ENCODE measurements around the gene MYO3A.

Gene MYO3A

DNA sequence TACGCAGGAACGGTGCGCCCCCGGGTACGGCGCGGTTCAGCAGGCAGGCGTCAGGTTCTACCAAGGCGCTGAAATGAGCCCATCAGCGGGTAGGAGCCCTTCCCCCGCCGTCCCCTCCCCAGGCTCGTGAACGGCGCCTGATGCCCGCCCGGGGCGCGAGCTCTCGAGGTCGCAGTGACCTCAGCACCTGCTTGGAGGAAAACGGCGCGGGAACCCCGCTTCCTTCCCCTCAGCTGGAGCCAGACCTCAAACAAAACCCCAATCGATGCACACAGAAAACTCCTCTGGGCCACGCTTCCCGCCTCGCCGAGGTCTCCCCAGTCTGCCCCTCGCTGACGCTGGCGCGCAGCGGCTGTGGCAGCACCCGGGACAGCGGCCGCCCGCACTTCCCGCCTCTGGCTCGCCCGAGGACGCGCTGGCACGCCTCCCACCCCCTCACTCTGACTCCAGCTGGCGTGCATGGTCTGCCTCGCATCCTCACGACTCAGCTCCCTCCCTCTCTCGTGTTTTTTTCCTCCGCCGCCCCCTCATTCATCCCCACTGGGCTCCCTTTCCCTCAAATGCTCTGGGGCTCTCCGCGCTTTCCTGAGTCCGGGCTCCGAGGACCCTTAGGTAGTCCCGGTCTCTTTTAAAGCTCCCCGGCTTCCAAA, 282.0 kb downstream of the MYO3A start:
- DNase-seq (ENCODE audit: low read depth) = no peak

DNA sequence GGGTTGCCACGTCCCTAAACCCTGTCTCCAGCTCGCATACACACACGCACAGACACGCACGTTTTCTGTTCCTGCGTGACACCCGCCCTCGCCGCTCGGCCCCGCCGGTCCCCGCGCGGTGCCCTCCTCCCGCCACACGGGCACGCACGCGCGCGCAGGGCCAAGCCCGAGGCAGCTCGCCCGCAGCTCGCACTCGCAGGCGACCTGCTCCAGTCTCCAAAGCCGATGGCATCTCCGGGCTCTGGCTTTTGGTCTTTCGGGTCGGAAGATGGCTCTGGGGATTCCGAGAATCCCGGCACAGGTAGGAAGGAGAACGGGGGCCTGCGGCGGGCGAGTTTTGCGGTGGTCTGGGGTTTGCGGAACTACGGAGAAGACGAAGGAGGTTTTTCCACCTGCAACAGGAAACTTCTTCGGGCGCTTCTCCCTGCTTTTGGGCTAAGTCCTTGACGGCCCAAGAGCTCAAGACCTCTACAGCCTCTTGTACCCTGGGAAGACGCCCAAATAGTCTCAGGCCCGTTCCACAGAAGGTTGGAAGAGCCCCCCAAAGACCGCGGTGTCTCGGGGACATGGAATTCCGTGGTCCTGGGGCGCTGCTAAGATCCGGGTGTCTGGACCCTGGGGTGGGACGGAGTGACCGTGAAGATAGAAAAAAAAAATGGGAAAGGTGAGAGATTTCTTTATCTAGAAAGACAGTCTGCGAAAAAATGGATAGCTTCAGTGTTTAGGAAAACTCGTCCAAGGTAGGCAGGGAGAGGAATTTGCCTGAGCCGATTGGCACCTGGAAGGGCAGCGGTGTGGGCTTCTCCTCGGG, 282.8 kb downstream of the MYO3A start, which contains the start of gene GAD2:
Gene GAD2, plus strand, starts transcription at position 190 of the 811 bp plus-strand sequence. Its CDS starts 36 bp downstream, at position 226.
- no peak for DNase-seq (ENCODE audit: low read depth)

DNA sequence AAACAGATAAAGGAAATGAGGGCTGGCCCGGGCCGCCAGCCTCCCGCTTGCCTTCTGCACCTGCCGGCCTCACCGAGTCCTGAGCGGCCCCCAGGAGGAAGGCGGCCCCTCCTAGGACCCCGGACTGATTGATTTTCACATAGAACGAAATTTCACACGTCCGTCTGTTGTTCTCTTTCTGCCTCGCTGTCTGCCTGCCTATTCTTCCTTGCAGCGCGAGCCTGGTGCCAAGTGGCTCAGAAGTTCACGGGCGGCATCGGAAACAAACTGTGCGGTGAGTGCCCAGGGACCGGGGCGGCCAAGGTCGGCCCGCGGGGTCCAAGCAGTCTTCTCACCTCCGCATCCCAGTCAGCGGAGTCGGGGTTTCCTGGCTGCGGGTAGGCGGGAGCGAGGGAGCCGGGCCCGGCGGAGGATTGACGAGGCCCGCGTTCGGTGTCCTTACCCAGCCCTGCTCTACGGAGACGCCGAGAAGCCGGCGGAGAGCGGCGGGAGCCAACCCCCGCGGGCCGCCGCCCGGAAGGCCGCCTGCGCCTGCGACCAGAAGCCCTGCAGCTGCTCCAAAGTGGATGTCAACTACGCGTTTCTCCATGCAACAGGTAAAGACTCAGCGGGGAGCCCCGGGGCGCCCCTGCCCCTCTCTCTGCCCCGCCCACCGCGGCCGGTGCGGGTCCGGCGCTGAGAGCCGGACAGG, 283.5 kb downstream of the MYO3A start:
- no peak for DNase-seq (ENCODE audit: low read depth)

GRCh38 chr10:26219676-26220075, 285.6 kb downstream of the MYO3A start:
- no peak for DNase-seq (ENCODE audit: low read depth)

DNA sequence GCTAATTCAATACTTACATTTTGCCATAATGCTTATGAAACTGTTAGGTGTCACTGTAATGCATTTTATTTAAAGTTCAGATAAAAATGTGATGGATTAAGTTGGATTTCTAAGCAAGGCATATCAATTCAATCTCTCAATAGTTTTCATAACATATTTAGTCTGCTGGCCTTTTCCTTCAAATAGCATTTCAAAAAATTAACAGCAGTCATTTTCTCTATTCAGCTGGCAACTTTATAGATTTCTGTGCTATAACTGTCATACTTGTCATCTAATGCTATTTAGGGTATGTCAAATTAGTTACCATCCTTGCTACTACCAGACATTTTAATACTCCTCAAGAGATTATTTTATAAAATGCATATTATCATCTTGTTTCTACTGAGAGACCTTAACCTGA, 286.9 kb downstream of the MYO3A start:
- no peak for DNase-seq (ENCODE audit: low read depth)

GRCh38 chr10:26221541-26221940, 287.5 kb downstream of the MYO3A start:
- DNase-seq (ENCODE audit: low read depth) = no peak

- no peak for DNase-seq (ENCODE audit: low read depth)
Measured at GRCh38 chr10:26222563-26222962, 288.5 kb downstream of the MYO3A start.

- DNase-seq (ENCODE audit: low read depth) = no peak
Measured at GRCh38 chr10:26225322-26225721, 291.3 kb downstream of the MYO3A start.

DNA sequence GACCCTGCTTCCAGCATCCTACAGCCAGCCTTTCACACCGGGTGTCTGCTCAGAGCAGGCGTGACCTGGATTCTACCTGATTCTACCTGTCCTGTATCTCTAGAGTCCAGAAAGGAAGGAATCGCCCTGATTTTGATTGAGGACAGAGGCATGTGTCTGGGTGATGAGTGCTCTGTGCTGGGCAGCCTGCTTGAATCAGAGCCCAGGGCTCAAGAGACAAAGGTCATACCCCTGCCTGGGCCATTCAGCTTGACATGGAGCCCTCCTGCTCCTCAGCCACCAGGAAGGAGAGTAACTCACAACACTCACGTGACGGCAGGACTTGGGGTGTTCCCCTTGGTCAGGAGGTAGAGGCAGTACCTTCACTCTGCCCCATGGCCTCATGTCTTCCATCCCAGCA, 293.8 kb downstream of the MYO3A start:
- no peak for DNase-seq (ENCODE audit: low read depth)

GRCh38 chr10:26232174-26232573, 298.1 kb downstream of the MYO3A start:
- DNase-seq (ENCODE audit: low read depth) = no peak

GRCh38 chr10:26235761-26236160, 301.7 kb downstream of the MYO3A start:
- no peak for DNase-seq (ENCODE audit: low read depth)

DNA sequence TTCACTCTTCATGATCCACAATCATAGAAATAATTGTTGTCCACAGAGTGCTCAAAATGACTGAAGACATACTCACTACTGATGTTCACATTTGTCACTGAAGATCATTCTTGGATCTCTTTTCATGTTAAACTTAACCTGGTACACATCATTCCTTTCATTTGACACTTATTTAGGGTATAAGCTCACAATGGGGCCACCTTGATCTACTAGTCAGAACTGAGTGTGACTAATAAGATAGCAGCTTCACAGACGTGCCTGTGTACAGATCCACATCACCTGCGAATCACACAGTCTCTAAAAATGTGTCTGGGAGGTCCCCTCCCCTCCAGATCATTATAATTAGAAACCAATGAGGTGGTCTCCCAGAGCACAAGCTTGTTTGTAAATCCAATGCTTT, 304.3 kb downstream of the MYO3A start:
- no peak for DNase-seq (ENCODE audit: low read depth)

DNA sequence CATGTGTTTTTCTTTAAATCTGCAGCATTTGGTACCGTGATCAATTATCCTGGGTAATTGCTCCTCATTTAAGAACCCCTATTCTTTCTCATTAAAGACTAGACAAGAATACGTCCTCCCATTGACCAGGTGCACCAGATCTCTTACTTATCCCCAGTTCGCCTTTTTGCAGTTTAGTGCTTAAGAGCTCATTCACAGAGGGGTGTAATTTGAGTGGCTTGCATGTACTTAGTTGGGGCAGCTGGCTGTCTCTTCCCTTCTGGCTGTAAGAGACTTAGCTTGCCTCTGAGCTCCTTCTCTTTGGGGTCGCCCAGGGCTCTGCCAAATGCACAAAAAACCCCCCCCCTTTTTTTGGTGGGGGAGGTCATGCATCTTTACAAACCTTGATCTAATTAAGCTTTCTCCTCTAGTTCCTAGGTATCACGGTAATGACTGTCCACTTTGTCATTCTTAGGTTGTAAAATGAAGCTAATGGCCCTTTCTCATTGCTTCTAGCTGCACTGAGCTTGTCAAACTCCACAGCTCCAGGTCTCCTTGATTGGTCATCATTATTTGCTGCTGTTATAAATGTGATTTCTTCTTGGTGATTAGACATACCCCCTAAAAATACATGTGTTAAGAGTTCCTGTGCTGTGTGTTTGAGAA, 308.8 kb downstream of the MYO3A start:
- no peak for DNase-seq (ENCODE audit: low read depth)

- no peak for DNase-seq (ENCODE audit: low read depth)
Measured at GRCh38 chr10:26243351-26243720, 309.3 kb downstream of the MYO3A start.

DNA sequence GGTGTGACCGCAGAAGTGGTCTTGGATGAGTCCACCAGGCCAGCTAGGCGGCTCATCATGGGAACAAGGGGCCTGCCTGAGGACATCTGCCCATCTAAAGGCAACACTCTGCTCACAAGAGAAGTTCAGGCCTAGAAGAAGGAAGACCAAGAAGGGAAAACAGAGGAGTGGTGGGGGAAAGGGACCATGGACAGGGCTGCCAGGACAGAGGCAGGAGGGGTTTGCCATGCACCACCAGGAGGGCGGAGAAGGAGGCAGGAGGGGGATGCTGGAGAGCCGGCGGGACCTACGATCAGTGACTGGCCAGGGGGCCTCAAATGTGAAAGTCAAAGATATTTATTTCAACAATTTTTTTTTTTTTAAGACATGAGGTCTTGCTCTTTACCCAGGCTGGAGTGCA, 315.7 kb downstream of the MYO3A start:
- no peak for DNase-seq (ENCODE audit: low read depth)

DNA sequence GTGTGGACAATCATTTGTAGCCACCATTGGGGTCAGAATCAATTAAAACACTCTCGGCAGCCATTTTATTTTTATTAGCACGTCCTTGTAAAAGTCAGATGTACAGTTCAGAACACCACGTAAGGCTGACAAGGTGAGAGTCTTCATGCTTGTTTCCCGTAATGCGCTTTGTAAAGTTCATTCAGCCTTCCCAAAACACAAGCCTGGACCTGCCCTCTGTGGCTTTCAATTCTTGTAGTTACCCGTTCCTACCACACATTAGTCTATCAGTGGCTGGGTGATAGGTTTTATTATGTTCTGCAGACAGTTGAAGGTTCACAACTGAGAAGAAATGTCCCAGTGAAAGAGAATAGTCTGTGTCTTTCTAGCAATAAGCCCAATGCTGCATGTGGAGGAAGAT, 317.9 kb downstream of the MYO3A start:
- DNase-seq (ENCODE audit: low read depth) = no peak

DNA sequence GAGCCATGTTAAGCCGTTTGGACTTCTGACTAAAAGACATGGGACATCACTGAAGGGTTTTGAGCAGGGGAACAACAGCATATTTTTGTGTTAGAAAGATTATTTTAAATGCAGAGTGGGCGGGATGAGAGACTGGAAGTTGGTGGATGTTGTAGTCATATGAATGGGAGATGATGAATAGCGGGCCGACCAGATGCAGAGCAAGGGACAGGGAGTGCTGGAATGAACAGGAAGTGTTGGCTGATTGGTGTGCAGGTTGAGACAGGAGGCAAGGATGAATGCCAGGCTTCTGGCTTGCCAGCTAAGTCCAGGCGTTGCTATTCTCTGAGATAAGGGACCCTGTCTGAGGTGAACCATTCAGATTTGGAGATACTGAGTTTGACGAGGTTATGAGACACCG, 320.6 kb downstream of the MYO3A start:
- no peak for DNase-seq (ENCODE audit: low read depth)

DNA sequence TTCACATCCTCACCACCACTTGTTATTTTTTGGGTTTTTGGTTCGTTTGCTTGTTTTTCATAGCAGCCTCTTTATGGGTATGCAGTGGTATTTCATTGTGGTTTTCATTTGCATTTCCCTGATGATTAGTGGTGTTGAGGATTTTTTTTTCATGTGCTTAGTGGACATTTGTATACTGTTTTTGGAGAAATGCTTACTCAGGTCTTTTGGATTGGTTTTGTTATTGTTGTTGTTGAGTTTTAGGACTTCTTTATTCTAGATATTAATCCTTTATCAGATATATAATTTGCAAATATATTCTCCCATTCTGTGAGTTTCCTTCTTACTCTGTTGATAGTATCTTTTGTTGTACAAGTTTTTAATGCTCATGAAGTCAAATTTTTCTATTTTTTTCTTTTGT, 325.3 kb downstream of the MYO3A start:
- DNase-seq (ENCODE audit: low read depth) = no peak

All from activated T-helper 1 cell treated with Interleukin-2 at 50 U/mL for 16 hours (primary cell).